ENCODE results near the gene CYP2C9.

CYP2C9 gene

DNA sequence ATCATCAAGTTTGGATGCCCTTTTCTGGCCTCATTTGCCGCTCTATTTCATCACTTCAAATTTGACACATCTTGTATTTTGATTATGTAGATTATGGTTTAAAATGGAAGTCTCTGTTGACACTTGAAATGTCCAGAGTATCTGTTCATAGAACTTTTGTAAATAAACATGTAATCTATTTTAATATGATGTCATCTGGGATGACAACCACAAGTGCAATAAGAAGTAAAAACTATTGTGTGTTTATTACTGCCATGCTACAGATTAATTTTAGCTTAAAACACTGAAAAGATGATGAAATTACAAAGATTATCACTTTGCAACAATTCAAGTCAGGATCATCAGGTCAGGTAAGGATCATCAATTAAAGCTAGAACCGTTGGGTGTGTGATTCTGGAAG is 100.8 kb downstream of the CYP2C9 start:
- no peak for DNase-seq (ENCODE audit: low read depth)

Data from non-pigmented ciliary epithelial cell (primary cell).